Measurements from ENCODE around the gene FZD7. TPM values are rescaled to one million over a fixed set of nuclear protein-coding genes. Genes with fewer than 3 reads are reported as not detected.

Gene FZD7
- total and polyA plus RNA-seq, 2 donors (not counting 1 experiment from before 2014, with no cell fraction given) = 39.1 to 44.4 TPM

- no peaks in the 10 kb centered on the region for H3K4me1 ChIP-seq (ENCODE audit: control insufficient read depth, extremely low read depth, insufficient read depth, low read length)
- H3K4me2 ChIP-seq (ENCODE audit: extremely low read depth, insufficient read depth, low read length) = no peak overlapping the region
- no peaks in the 10 kb centered on the region for H4K20me1 ChIP-seq (ENCODE audit: control insufficient read depth, extremely low read depth, insufficient read depth, low read length)
- no peak overlapping the region for H3K9ac ChIP-seq (ENCODE audit: insufficient read depth, low read length)
- no peak overlapping the region for H3K4me3 ChIP-seq (replicated peaks in 1 of 4; ENCODE audit: control extremely low read depth in 1 of 4, insufficient read depth in 1 of 4, low read depth in 3 of 4, low read length in 4 of 4)
- H3K9me3 ChIP-seq (ENCODE audit: control insufficient read depth, insufficient read depth, low read depth, low read length) = no peaks in the 10 kb centered on the region
- no peak for TF ChIP-seq EZH2 (IDR thresholded peaks at IDR 0.05; ENCODE audit: low read length, missing control alignments)
- TF ChIP-seq, protein P1, sequence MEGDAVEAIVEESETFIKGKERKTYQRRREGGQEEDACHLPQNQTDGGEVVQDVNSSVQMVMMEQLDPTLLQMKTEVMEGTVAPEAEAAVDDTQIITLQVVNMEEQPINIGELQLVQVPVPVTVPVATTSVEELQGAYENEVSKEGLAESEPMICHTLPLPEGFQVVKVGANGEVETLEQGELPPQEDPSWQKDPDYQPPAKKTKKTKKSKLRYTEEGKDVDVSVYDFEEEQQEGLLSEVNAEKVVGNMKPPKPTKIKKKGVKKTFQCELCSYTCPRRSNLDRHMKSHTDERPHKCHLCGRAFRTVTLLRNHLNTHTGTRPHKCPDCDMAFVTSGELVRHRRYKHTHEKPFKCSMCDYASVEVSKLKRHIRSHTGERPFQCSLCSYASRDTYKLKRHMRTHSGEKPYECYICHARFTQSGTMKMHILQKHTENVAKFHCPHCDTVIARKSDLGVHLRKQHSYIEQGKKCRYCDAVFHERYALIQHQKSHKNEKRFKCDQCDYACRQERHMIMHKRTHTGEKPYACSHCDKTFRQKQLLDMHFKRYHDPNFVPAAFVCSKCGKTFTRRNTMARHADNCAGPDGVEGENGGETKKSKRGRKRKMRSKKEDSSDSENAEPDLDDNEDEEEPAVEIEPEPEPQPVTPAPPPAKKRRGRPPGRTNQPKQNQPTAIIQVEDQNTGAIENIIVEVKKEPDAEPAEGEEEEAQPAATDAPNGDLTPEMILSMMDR (conservative IDR thresholded peaks at IDR 0.05 in 1 of 2, IDR thresholded peaks at IDR 0.05 in 1 of 2; ENCODE audit: low read depth in 1 of 2, low read length in 2 of 2) = no peak
- no peak for DNase-seq (ENCODE audit: low read depth in 2 of 2)
- H2AFZ ChIP-seq (ENCODE audit: low read length) = no peak overlapping the region
- no peaks in the 10 kb centered on the region for H3K27me3 ChIP-seq (ENCODE audit: control insufficient read depth, insufficient read depth, low read length)
- H3K79me2 ChIP-seq (ENCODE audit: control insufficient read depth, insufficient read depth, low read length) = no peaks in the 10 kb centered on the region
- H3K27ac ChIP-seq (ENCODE audit: insufficient read depth, low read length) = no peak overlapping the region
- H3K36me3 ChIP-seq (ENCODE audit: control insufficient read depth, insufficient read depth, low read length) = no peaks in the 10 kb centered on the region
Measured at GRCh38 chr2:202001826-202002225, 31.8 kb upstream of the FZD7 start.

- Histone ChIP-seq H3K27me3 (ENCODE audit: control insufficient read depth, insufficient read depth, low read length) (no peaks in the 10 kb centered on the region), H3K9ac (ENCODE audit: insufficient read depth, low read length) (no peak overlapping the region), H3K27ac (ENCODE audit: insufficient read depth, low read length) (no peak overlapping the region), H3K9me3 (ENCODE audit: control insufficient read depth, insufficient read depth, low read depth, low read length) (no peaks in the 10 kb centered on the region), H3K79me2 (ENCODE audit: control insufficient read depth, insufficient read depth, low read length) (no peaks in the 10 kb centered on the region), H3K4me2 (ENCODE audit: extremely low read depth, insufficient read depth, low read length) (no peak overlapping the region), H3K4me1 (ENCODE audit: control insufficient read depth, extremely low read depth, insufficient read depth, low read length) (no peaks in the 10 kb centered on the region), H2AFZ (ENCODE audit: low read length) (no peak overlapping the region), H4K20me1 (ENCODE audit: control insufficient read depth, extremely low read depth, insufficient read depth, low read length) (no peaks in the 10 kb centered on the region), H3K4me3 (replicated peaks in 1 of 4; ENCODE audit: control extremely low read depth in 1 of 4, insufficient read depth in 1 of 4, low read depth in 3 of 4, low read length in 4 of 4) (no peak overlapping the region), H3K36me3 (ENCODE audit: control insufficient read depth, insufficient read depth, low read length) (no peaks in the 10 kb centered on the region)
- no peak for TF ChIP-seq EZH2 (IDR thresholded peaks at IDR 0.05; ENCODE audit: low read length, missing control alignments)
- TF ChIP-seq, protein P1 (conservative IDR thresholded peaks at IDR 0.05 in 1 of 2, IDR thresholded peaks at IDR 0.05 in 1 of 2; ENCODE audit: low read depth in 1 of 2, low read length in 2 of 2) = no peak
- no peak for DNase-seq (ENCODE audit: low read depth in 2 of 2)
Measured at GRCh38 chr2:202002381-202002780, 31.3 kb upstream of the FZD7 start.

- Histone ChIP-seq H3K4me2 (ENCODE audit: extremely low read depth, insufficient read depth, low read length) (no peak overlapping the region), H3K4me3 (replicated peaks in 1 of 4; ENCODE audit: control extremely low read depth in 1 of 4, insufficient read depth in 1 of 4, low read depth in 3 of 4, low read length in 4 of 4) (no peak overlapping the region), H3K79me2 (ENCODE audit: control insufficient read depth, insufficient read depth, low read length) (no peaks in the 10 kb centered on the region), H3K9me3 (ENCODE audit: control insufficient read depth, insufficient read depth, low read depth, low read length) (no peaks in the 10 kb centered on the region), H4K20me1 (ENCODE audit: control insufficient read depth, extremely low read depth, insufficient read depth, low read length) (no peaks in the 10 kb centered on the region), H3K36me3 (ENCODE audit: control insufficient read depth, insufficient read depth, low read length) (no peaks in the 10 kb centered on the region), H3K9ac (ENCODE audit: insufficient read depth, low read length) (no peak overlapping the region), H3K4me1 (ENCODE audit: control insufficient read depth, extremely low read depth, insufficient read depth, low read length) (no peaks in the 10 kb centered on the region), H2AFZ (ENCODE audit: low read length) (no peak overlapping the region), H3K27me3 (ENCODE audit: control insufficient read depth, insufficient read depth, low read length) (no peaks in the 10 kb centered on the region), H3K27ac (ENCODE audit: insufficient read depth, low read length) (no peak overlapping the region)
- TF ChIP-seq, protein P1 (conservative IDR thresholded peaks at IDR 0.05 in 1 of 2, IDR thresholded peaks at IDR 0.05 in 1 of 2; ENCODE audit: low read depth in 1 of 2, low read length in 2 of 2) = no peak
- TF ChIP-seq EZH2 (IDR thresholded peaks at IDR 0.05; ENCODE audit: low read length, missing control alignments) = no peak
- DNase-seq (ENCODE audit: low read depth in 2 of 2) = no peak
Measured at GRCh38 chr2:202005272-202005887, 28.3 kb upstream of the FZD7 start.
